C4-2B (cell line): Measurements from ENCODE around the gene H1-8.

Source experiments
- CTCF ChIP-seq: fragments of 450-650 bp; conservative IDR thresholded peaks from 2 replicates; pipeline ENCODE4 v1.5.1; 2017; ENCODE audit warnings: mild to moderate bottlenecking
- ZFX ChIP-seq: fragments of 450-650 bp; IDR thresholded peaks from 2 replicates; pipeline ENCODE4 v1.6.1; 2017

GRCh38 chr3:129579991-129580390 is 37.0 kb downstream of the H1-8 start:
- TF ChIP-seq CTCF (no peak), ZFX (no peak)
